Stimulated activated naive B cell treated with anti-CD40 and anti-IgM and Interleukin-4, amounts not matched to agents 10 μg/mL and 1 μg/mL and 100 μg/mL, for 72 hours (primary cell): ENCODE results near the gene CCDC148.
A peak's percentile ranks its signal among the peaks of the same experiment; 100 is the strongest.

Source experiments
- ATAC-seq, 2 donors: fragments of 150-1000 bp; cut with Tn5 transposase; replicated peaks; 2 replicates each; pipeline ENCODE4 v1.10.0; 2021; ENCODE audit warnings: moderate library complexity in 1 of 2
- DNase-seq: peaks from one replicate; pipeline ENCODE4 v3.0.0; 2021
- H3K27ac Mint-ChIP-seq: one replicate; pipeline ENCODE4 v1.8.0; 2022; ENCODE audit warnings: mild to moderate bottlenecking, mixed read lengths
- H3K27me3 Mint-ChIP-seq, 2 donors: one replicate each; pipeline ENCODE4 v1.8.0; 2022; ENCODE audit warnings: mixed read lengths in 2 of 2
- H3K36me3 Mint-ChIP-seq, 2 donors: one replicate each; pipeline ENCODE4 v1.8.0; 2022; ENCODE audit warnings: mixed read lengths in 2 of 2, mild to moderate bottlenecking in 1 of 2
- H3K4me1 Mint-ChIP-seq, 2 donors: one replicate each; pipeline ENCODE4 v1.8.0; 2022; ENCODE audit warnings: mixed read lengths in 2 of 2, mild to moderate bottlenecking in 1 of 2
- H3K4me3 Mint-ChIP-seq, 2 donors: one replicate each; pipeline ENCODE4 v1.8.0; 2022; ENCODE audit warnings: mild to moderate bottlenecking in 2 of 2, mixed read lengths in 2 of 2, moderate library complexity in 1 of 2
- H3K9me3 Mint-ChIP-seq, 2 donors: one replicate each; pipeline ENCODE4 v1.8.0; 2022; ENCODE audit warnings: mixed read lengths in 2 of 2, mild to moderate bottlenecking in 1 of 2

The CCDC148 gene

DNA sequence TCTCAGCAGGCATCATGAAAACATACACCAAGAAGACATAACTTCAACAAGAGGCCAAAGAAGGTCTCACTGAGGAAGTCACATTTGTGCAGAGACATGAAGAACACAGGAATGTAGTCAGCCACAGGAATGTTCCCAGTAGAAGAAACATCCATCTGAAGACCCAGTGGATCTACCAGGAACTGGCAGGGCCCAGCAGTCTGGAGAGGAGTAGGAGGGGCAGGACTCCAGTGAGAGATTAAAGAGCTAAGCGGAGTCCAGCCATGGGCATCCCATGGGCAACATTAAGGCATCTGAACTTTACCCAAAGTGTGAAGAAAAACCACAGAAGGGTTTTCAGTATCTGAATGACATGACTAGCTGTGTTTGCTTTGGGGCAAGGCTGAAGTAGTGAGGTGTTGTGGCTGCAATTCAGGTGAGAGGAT, 251.8 kb downstream of the CCDC148 start:
- ATAC-seq, result peak; percentile 91 to 93
- H3K9me3 Mint-ChIP-seq, result no peaks in the 10 kb centered on the region

DNA sequence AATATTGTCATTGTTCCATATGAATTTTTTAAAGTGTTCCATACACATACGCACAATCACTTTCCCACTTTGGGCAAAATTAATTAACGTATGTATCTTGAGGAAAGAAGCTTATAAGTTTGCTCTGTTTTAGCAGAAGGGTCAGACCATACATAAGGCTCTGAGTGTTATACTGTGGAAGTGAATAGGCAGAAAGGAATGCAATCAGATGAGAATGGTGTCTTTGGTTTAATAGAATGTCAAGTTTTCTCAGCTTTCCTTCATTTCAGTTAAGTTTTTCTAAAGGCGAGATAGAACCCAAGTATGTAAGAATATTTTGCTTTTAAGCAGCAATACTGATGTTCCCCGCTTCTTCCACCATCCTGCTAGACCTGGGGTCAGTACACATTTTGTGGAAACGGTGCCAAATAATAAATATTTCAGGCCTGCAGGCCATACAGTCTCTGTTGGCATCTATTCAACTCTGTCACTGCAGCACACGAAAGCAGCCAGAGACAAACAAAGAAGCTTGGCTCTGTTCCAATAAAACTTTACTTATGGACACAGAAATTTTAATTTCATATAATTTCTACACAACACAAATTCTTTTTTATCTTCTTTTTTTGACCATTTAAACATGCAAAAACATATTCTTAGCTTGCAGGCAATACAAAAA, 254.3 kb downstream of the CCDC148 start:
- H3K27me3 Mint-ChIP-seq, result no peaks in the 10 kb centered on the region
- no peak for ATAC-seq
- H3K36me3 Mint-ChIP-seq, result no peaks in the 10 kb centered on the region
- H3K27ac Mint-ChIP-seq, result no peak overlapping the region
- no peaks in the 10 kb centered on the region for H3K9me3 Mint-ChIP-seq
- H3K4me3 Mint-ChIP-seq, result no peak overlapping the region
- H3K4me1 Mint-ChIP-seq, result peaks cover 13 to 18% of the 10 kb centered on the region in 2 donors
- no peak for DNase-seq

More for the DNA sequence above, 251.8 kb downstream of the CCDC148 start:
- no peaks in the 10 kb centered on the region for H3K36me3 Mint-ChIP-seq
- H3K27ac Mint-ChIP-seq, result no peak overlapping the region
- no peaks in the 10 kb centered on the region for H3K27me3 Mint-ChIP-seq
- H3K4me3 Mint-ChIP-seq, result no peak overlapping the region
- DNase-seq, result no peak
- H3K4me1 Mint-ChIP-seq, result peaks cover 9 to 12% of the 10 kb centered on the region in 2 donors

DNA sequence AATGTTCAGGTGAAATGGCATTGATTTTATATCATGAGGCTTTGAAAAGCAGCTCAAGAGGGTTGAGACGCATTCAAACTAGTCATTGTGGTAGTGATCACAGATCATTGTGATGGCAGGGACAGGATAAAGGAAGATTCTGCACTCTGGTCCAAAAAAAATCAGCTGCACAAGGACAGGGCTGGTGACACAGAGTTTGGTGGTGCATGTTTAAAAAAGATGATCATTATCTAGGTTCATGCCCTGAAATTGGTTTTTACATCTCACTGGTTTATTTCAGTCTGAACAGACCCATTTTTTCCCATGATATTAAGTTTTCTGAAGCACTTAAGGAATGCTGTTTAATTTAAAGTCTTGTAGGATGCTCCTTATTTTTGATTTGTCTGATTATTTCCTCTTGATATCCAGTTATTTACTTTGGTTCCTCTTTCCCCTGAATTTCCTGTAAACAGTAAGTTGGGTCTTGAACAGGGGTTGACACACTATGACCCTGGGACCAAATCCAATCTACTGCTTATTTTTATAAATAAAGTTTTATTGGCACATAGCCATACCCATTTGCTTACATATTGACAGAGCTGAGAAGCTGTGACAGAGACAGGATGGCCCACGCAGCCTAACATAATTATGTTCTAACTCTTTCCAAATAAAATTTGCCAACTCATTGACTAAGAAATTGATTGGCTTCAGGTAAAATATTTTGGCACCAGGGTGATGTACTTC, 256.5 kb downstream of the CCDC148 start:
- H3K36me3 Mint-ChIP-seq, result no peaks in the 10 kb centered on the region
- no peaks in the 10 kb centered on the region for H3K9me3 Mint-ChIP-seq
- H3K27ac Mint-ChIP-seq, result no peak overlapping the region
- no peak for ATAC-seq
- no peak overlapping the region for H3K4me3 Mint-ChIP-seq
- DNase-seq, result no peak
- H3K4me1 Mint-ChIP-seq, result peaks cover 11 to 19% of the 10 kb centered on the region in 2 donors
- no peaks in the 10 kb centered on the region for H3K27me3 Mint-ChIP-seq

DNA sequence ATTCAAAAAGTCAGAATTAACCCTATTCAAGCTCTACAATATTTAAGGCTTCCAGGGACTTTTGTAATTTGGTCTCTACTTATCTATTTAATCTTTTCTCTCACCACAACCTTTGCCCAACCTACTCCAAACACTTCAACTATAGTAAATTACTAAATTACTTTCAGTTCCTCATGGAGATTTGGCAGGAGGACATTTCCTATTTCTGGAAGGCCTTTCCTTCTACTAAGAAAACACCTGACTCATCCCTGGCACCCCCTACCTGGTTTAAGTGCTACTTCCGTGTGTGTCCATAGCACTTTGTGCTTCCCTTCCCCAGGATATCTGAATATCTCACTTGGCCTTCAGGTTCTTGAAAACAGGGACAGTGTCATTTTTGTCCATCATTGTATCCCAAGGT, 258.6 kb downstream of the CCDC148 start:
- H3K27ac Mint-ChIP-seq, result no peak overlapping the region
- no peaks in the 10 kb centered on the region for H3K9me3 Mint-ChIP-seq
- H3K4me3 Mint-ChIP-seq, result no peak overlapping the region
- DNase-seq (no peak), ATAC-seq (peak in 1 of 2 donors; percentile 45)
- no peaks in the 10 kb centered on the region for H3K36me3 Mint-ChIP-seq
- peaks cover 4 to 15% of the 10 kb centered on the region in 2 donors for H3K4me1 Mint-ChIP-seq
- no peaks in the 10 kb centered on the region for H3K27me3 Mint-ChIP-seq

DNA sequence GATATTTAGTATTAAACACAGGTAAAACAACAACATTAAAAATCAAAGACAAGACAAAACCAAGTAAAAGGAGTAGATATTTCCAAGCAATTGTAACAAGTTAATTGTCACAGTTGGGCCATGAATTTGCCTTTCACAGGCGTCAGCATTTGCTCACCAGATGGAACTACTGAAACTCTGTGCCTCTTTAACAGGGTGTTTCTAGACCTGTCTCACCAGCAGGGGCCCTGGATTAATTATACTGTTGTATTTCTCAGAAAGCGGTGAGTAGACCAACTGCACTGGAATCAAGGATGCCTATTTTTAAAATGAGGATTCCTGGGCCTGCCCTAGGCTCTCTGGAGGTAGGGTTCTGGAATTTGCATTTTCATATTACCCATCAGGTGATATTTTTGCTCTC, 262.3 kb downstream of the CCDC148 start:
- Mint-ChIP-seq H3K36me3 (no peaks in the 10 kb centered on the region), H3K27me3 (no peaks in the 10 kb centered on the region), H3K27ac (no peak overlapping the region), H3K4me1 (peaks cover 18 to 48% of the 10 kb centered on the region in 2 donors), H3K9me3 (no peaks in the 10 kb centered on the region), H3K4me3 (no peak overlapping the region)
- ATAC-seq, result no peak
- no peak for DNase-seq

DNA sequence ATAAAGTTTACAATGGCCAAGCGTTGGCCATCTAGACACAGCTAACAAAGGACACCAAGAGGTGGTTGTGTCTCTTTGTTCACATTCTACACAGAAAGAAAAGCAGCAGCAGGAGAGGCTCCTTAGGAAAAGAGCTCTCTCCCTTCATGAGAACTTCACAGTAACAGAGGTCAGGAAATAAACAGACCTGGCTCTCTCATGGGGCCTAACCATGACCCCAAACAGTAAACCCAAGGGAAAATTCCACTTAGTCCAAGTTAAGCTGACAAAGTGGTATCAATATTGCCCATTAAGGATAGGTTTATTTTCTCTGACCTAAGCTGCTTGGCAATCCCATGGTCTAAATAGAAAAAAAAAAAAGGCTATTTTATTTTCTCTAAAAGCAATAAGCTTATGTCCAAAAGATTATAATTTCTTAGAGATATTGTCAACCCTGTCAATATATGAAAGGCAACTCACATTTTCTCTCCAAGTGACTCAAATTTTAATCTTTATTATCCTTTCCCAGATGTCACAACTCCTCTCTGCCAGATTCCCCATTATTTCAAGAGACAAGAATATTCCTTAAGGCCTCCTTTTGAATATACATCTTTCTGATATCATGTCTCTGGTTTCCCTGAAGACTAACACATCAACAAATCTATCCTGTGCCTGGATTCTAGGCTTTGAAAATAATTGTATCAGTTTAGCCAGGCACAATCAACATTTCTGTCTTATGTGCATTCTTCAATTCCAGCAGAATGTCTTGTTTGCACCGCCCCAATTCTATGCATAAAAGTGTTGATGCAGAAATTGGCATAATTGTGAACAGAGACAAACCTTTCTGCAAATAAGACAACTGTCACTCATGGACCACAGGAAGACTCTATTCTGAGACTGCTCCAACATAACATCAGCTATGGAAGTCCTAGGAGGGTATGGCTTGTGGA, 263.8 kb downstream of the CCDC148 start:
- no peak overlapping the region for H3K4me3 Mint-ChIP-seq
- no peaks in the 10 kb centered on the region for H3K36me3 Mint-ChIP-seq
- H3K27me3 Mint-ChIP-seq, result no peaks in the 10 kb centered on the region
- H3K4me1 Mint-ChIP-seq, result peaks cover 15 to 44% of the 10 kb centered on the region in 2 donors
- H3K9me3 Mint-ChIP-seq, result no peaks in the 10 kb centered on the region
- no peak for ATAC-seq
- DNase-seq, result no peak
- H3K27ac Mint-ChIP-seq, result no peak overlapping the region

DNA sequence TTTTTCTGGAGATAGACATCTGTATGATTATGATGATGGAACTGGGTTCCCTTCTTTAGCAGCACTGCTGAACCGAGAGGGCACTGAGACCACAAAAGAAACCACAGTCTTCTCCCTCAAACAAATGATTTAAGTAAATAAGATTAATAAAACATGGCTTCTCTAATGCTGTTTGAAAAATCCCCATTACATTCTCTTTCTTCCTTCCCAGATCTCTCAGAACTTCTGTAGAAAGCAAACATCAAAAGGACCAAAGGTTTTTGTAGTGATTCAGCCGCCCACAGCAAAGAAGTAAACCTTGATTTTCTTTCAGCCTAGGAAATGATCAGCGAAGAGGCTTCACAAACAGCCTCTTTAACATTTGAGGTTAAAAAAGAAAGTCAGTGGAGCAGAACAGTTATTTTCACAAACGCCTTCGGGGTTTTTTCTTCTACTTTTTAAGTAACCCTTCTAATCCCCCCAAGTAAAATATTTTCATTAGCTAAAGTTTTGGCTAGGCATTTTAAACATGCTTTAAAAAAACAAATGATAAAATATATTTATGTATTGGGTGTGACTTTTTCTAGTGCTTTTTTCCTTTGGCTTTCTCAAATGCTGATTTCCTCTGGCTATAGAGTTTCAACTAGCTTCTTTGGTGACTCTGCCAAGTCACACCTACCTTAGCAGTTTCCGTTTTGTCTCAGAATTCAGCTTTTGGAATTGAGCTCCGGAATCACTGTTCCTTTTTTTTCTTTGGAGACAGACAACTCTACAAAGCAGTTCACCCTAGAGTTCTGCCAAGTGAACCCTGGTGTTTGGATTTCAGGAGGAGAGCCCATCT, 265.3 kb downstream of the CCDC148 start:
- peak overlapping the region; percentile 68 for H3K27ac Mint-ChIP-seq
- DNase-seq, result peak; percentile 47

DNA sequence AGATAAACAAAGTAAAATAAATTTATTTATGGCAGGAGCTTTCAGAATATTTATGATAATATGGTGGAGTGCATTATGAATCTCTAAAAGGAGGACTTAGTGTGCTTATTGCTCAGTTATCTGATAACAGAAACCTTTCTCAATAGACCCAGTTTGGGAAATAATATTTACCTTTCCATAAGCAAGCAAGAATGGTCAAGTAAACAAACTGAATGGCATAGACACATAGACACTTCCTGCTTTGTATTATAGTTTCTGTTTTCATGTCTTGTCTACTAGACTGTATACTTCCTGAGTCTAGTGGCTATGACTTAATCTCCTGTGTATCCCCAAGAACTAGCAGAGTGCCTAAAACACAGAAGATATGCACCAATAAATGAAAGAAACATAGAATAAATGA, 267.0 kb downstream of the CCDC148 start:
- Mint-ChIP-seq H3K27ac (no peak overlapping the region), H3K27me3 (no peaks in the 10 kb centered on the region), H3K4me3 (no peak overlapping the region), H3K4me1 (peaks cover 14 to 37% of the 10 kb centered on the region in 2 donors), H3K36me3 (no peaks in the 10 kb centered on the region), H3K9me3 (no peaks in the 10 kb centered on the region)
- no peak for DNase-seq
- peak in 1 of 2 donors; percentile 23 for ATAC-seq

More for the DNA sequence above, 265.3 kb downstream of the CCDC148 start:
- no peaks in the 10 kb centered on the region for H3K9me3 Mint-ChIP-seq
- peak; percentile 92 for ATAC-seq
- no peaks in the 10 kb centered on the region for H3K36me3 Mint-ChIP-seq
- H3K27me3 Mint-ChIP-seq, result no peaks in the 10 kb centered on the region
- H3K4me3 Mint-ChIP-seq, result peak overlapping the region; percentile 42 to 59
- H3K4me1 Mint-ChIP-seq, result peaks cover 14 to 37% of the 10 kb centered on the region in 2 donors

DNA sequence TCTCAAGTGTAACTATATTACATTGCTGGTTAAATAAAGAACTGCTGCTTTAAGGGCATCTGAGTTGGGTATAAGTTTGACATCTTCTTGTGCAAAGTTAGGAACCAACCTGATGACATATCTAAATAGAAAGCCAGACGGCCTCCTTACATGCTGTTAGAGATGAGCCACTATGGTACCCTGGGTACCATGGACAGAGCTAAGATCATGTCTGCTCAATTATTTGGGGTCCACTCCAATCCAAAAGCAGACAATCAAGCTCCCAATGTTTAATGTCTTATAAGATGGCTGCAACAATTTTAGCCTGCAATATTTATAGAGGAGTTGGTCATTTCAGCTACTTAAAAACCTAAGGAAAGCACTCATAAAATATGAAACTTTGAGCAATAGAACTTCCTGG, 268.6 kb downstream of the CCDC148 start:
- Mint-ChIP-seq H3K9me3 (no peaks in the 10 kb centered on the region), H3K4me1 (peaks cover 13 to 33% of the 10 kb centered on the region in 2 donors), H3K4me3 (no peak overlapping the region), H3K27ac (no peak overlapping the region), H3K36me3 (no peaks in the 10 kb centered on the region), H3K27me3 (no peaks in the 10 kb centered on the region)
- DNase-seq (no peak), ATAC-seq (no peak)

DNA sequence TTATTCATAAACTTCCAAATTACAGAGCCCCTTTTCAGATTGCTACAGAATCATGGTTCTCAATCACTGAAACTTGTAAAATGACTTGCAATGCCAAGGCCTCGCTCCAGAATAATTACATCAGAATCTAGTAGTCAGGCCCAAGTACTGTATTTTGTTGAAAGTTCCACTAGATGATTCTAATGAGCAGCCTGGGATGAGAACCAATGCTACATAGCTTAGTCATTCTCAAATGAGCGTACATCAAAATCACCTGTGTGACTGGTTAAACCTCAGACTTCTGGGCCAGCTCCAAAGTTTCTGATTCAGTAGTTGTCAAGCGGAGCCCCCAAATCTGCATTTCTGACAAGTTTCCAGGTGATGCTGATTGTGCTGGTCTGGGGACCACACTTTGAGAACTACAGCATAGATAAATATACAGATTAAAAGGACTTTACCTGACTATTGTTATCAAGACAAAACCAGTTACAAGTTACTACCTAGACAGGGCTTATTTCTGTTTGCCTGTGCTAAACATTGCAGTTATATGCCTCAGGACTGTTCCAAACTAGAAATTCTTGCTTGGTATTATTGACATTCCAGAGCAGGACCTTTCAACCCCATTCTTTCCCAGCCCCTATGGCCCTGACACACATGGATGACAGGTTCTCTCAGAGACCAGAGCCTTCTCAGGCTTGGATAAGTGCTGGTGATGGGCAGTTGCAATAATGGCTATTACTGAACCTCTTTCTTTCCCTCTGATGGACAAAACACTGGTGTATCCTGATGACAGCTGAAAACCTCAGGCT, 271.8 kb downstream of the CCDC148 start:
- ATAC-seq, result no peak
- Mint-ChIP-seq H3K4me1 (peaks cover 9 to 13% of the 10 kb centered on the region in 2 donors), H3K9me3 (no peaks in the 10 kb centered on the region), H3K36me3 (no peaks in the 10 kb centered on the region), H3K27me3 (peaks cover 12 to 20% of the 10 kb centered on the region in 2 donors), H3K27ac (no peak overlapping the region), H3K4me3 (no peak overlapping the region)
- DNase-seq, result no peak

DNA sequence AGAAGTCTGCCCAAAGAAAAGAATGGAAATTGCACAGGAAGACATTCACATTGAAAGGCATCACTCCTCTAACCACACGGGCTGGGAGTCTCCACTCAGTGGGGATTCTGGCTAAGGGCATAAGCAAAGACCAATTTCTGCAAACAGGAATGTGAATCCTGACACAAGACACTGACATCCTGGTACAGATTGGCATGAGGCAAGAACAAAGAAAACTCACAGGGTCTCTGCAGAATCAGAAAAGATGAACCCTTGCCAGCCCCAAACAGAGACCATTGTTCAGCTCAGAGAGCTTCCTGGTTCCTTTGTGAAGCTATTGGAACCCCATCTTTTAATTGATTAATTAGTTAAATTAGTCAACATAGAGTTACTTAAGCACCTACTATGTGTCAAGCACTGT, 272.6 kb downstream of the CCDC148 start:
- Mint-ChIP-seq H3K27ac (no peak overlapping the region), H3K27me3 (peaks cover 12 to 20% of the 10 kb centered on the region in 2 donors)
- ATAC-seq, result no peak

DNA sequence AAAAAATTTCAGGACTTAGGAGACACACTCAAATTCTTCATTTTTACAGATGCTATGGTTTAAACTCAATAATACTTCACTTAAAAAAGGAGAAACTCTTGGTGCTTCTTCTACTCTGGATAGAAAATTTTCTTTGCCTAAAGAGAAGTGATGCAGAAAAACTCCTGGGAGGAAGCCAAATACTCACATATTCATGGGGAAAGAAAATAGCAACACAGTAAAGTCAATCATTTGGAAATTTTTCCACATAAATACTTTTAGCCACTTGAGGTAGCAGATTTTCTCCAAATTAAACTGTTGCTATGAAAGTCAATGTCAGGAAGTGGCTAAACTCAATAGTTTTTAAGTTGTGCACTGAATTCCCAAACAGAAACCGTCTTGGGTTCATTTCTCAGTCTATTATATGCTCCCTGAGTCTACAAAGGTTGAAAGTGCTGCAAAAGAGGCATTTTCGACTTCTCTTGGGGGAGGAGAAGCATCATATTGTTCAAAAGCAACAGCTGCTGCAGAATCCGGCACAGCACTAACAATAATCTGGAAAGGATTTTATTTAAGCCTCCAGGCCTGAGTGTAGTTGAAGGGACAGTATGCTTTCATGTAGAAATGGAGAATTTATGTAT, 273.8 kb downstream of the CCDC148 start:
- H3K4me3 Mint-ChIP-seq, result no peak overlapping the region
- ATAC-seq, result no peak
- DNase-seq, result no peak
- H3K27me3 Mint-ChIP-seq, result peaks cover 12 to 20% of the 10 kb centered on the region in 2 donors
- H3K27ac Mint-ChIP-seq, result no peak overlapping the region
- H3K4me1 Mint-ChIP-seq, result peaks cover 6 to 11% of the 10 kb centered on the region in 2 donors
- no peaks in the 10 kb centered on the region for H3K36me3 Mint-ChIP-seq
- H3K9me3 Mint-ChIP-seq, result no peaks in the 10 kb centered on the region

More for the DNA sequence above, 272.6 kb downstream of the CCDC148 start:
- Mint-ChIP-seq H3K36me3 (no peaks in the 10 kb centered on the region), H3K4me3 (no peak overlapping the region), H3K4me1 (peaks cover 6 to 11% of the 10 kb centered on the region in 2 donors), H3K9me3 (no peaks in the 10 kb centered on the region)
- no peak for DNase-seq

DNA sequence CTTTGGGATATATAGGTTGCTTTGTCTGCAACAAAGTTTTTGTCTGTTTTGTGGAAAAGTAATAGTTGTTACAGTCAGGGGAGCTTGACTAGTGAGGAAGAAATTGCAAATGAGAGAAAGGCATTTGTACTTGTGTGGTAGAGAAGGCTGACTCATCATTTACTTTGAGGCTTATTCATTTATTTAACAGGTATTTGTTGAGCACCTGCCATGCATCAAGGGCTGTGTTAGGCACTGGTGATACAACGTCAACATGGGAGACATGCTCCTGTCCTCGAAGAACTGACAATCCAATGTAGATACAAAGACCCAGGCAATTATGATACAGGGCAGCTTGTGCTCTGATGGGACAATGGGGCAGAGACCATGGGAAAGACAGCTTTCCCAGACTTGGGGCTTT, 275.4 kb downstream of the CCDC148 start:
- peaks cover 12 to 20% of the 10 kb centered on the region in 2 donors for H3K27me3 Mint-ChIP-seq
- H3K36me3 Mint-ChIP-seq, result no peaks in the 10 kb centered on the region
- H3K4me3 Mint-ChIP-seq, result no peak overlapping the region
- DNase-seq, result no peak
- peaks cover 6 to 11% of the 10 kb centered on the region in 2 donors for H3K4me1 Mint-ChIP-seq
- ATAC-seq, result no peak
- H3K27ac Mint-ChIP-seq, result no peak overlapping the region
- no peaks in the 10 kb centered on the region for H3K9me3 Mint-ChIP-seq
